HL-60/S4 treated with phorbol 12-myristate 13-acetate at 8.2 ng/mL for 4 days and 3 days (cell line): Measurements from ENCODE around the gene CDK4.
"Not testable (repeated sequence)": the region's sequence is repeated elsewhere in the genome, so short reads cannot be mapped to it uniquely, and the experiment has no call there.

ENCODE experiments used
- in situ Hi-C: fragments of 300-500 bp; cut with MboI; formaldehyde crosslinking; loops from 2 replicates; pipeline ENCODE4 v1.15.0; 2022; ENCODE audit warnings: low sequenced_read_pairs

Gene CDK4

DNA sequence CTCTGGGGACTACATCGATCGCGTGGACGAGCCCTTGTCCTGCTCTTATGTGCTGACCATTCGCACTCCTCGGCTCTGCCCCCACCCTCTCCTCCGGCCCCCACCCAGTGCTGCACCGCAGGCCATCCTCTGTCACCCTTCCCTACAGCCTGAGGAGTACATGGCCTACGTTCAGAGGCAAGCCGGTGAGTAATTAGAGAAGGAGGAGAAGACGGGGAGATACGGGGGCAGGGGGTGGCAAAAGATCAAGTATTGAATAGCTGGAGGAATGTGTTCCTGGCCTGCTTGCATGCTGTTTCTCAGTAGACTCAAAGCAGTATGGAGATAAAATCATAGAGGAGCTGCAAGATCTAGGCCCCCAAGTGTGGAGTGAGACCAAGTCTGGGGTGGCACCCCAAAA lies 36.3 kb downstream of the CDK4 start:
- in situ Hi-C loops, result no loop called here

DNA sequence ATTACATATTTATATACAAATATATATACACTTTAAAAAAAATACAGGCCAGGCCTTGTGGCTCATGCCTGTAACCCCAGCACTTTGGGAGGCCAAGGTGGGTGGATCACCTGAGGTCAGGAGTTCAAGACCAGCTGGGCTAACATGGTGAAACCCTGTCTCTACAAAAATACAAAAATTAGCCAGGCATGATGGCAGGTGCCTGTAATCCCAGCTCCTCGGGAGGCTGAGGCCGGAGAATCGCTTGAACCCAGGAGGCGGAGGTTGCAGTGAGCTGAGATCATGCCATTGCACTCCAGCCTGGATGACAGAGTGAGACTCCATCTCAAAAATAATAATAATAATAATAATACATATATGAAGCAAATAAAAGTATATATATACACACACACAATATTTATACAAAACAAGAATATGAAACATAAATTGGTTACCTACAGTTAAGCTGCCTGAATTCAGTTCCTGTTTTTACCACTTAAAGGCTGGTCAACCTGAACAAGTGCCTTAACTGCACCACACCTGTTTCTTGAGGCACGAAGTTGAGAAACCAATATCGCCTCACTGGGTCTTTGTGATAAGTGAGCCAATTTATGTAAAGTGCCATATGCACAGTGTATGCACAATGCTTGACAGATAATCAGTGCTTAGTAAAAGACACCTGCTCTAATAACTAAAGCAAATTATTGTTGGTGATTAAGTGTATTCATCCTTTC lies 36.9 kb downstream of the CDK4 start:
- in situ Hi-C loops, result not testable (repeated sequence)

DNA sequence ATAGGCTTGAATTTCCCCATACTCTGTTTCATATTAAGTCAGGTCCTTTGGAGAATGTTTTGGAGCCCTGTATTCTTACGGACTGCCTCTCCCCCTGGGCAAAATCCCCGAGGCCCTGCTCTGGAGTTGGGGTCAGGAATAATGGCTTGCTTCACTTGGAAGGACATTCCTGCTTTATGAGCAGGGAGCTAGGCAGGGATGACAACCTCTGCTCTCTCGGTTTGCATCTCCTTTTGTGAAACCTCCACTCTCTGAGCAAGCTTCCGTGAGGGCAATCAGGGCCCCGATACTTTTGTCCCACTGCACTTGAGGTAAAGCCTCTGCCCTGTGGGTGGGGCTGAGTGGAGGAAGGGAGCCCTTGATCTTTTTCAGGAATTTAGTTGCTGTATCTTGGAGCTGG lies 38.9 kb downstream of the CDK4 start:
- in situ Hi-C loops, result no loop called here

DNA sequence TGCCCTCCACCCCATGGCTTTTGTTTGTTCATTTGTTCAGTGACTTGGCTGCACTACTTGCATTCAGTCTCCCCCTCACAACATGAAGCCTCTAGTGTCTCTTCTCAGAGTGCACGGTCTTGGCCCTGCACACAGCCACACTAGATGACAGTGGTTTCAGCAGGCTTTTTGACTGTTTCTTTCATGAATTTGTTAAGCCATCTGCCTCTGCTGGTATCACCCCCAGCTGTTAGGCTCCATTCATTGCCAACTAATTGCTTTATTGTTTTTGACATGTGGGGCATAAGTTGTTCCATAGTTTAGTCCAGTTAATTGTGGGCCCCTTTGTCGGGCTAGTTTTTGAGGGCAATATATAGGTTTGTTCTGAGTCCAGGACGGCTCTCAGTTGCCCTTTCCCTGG lies 39.4 kb downstream of the CDK4 start:
- in situ Hi-C loops, result no loop called here

DNA sequence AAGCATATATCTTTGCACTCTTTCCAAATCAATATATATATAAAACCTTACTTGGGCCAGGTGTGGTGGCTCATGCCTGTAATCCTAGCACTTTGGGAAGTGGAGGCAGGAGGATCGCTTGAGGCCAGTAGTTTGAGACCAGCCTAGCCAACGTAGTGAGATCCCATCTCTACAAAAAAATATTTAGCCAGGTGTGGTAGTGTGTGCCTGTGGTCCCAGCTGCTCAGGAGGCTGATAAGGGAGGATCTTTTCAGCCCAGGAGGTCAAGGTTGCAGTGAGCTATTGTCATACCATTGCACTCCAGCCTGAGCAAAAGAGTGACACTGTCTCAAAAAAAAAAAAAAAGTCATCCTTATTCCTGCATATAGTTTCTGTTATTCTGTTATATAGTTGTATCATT lies 43.8 kb downstream of the CDK4 start:
- in situ Hi-C loops, result no loop called here

DNA sequence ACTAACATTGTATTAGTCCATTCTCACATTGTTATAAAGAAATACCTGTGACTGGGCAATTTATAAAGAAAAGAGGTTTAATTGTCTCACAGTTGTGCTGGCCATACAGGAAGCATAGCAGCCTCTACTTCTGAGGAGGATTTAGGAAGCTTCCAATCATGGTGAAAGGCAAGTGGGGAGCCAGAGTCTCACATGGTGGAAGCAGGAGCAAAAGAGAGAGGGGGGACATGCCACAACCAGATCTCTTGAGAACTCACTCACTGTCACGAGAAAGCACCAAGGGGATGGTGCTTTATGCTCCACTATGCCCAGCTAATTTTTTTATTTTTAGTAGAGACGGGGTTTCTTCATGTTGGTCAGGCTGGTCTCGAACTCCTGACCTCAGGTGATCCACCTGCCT lies 44.9 kb downstream of the CDK4 start:
- in situ Hi-C loops, result no loop called here

DNA sequence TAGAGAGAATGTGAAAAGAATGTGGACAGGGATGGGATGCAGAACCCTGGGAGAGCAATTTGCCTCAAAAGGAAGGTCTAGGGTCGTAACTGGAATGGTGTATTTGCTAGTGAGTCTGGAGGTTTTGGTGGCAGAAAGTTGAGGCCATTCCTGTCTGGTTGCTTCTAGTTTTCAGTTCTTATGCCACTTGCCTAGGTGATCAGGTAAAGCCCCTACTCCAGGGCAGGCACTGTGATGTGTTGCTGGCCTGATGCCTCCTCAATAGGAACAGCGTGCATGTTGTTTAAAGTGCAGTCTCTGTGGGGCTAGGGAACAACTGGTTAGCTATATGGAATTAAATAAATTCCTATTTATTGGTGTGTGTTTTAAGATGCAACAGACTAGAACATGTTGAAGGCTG lies 51.8 kb downstream of the CDK4 start:
- in situ Hi-C loops, result no loop called here

DNA sequence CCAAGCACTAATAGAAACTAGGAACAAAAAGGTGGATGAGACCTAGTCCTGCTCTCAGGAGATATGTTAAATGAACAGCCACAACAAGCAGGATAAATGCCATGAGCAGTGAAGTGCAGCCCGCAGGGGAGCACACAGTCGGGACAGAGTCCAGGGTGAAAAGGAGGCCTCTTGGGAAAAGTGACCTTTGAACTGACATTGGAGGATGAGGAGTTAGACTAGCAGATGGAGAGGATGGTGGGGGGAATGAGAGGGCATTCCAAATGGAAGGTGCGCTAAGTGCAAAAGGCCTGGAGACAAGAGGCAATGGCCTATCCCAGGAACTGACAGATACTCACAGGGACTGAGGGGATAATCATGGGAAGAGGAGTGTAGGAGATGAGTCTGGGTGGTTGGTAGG lies 53.7 kb downstream of the CDK4 start:
- in situ Hi-C loops, result loop anchor here (25.0 kb wide), 1 partner anchor 89 kb away; the partner anchor contains the start of gene TSFM
